Neural cell (in vitro differentiated cells): ENCODE data around the gene SLC25A15. TPM values are rescaled to one million over a fixed set of nuclear protein-coding genes. Genes with fewer than 3 reads are reported as not detected.

ENCODE experiments used
- H2AFZ ChIP-seq: fragments of 200-600, 300-800 bp; sonication (generic), shearing (Covaris generic); 2 replicates; pipeline ENCODE4 v1.6.0; 2014; ENCODE audit warnings: low read depth, mild to moderate bottlenecking, antibody characterized with exemption, low read length, moderate library complexity
- H3F3A ChIP-seq: fragments of 200-600 bp; shearing (Covaris generic); 2 replicates; pipeline ENCODE4 v1.6.1; 2016; ENCODE audit warnings: mild to moderate bottlenecking, moderate library complexity, mixed read lengths, antibody characterized with exemption, low read length; ENCODE audit not compliant: insufficient read depth, poor library complexity, severe bottlenecking
- H3K27ac ChIP-seq: fragments of 200-600, 300-800 bp; sonication (generic), shearing (Covaris generic); 2 replicates; pipeline ENCODE4 v1.5.1; 2014; ENCODE audit warnings: mild to moderate bottlenecking, low read length, moderate library complexity
- H3K27me3 ChIP-seq: fragments of 300-800, 200-600 bp; sonication (generic), shearing (Covaris generic); 2 replicates; pipeline ENCODE4 v1.6.0; 2014; ENCODE audit warnings: mild to moderate bottlenecking, low read depth, low read length, moderate library complexity; ENCODE audit not compliant: insufficient read depth
- H3K36me3 ChIP-seq: fragments of 300-800, 200-600 bp; sonication (generic), shearing (Covaris generic); 2 replicates; pipeline ENCODE4 v1.5.1; 2014; ENCODE audit warnings: mild to moderate bottlenecking, antibody characterized with exemption, low read length, moderate library complexity; ENCODE audit not compliant: insufficient read depth
- H3K4me2 ChIP-seq: fragments of 300-800, 200-600 bp; sonication (generic), shearing (Covaris generic); 2 replicates; pipeline ENCODE4 v1.6.0; 2014; ENCODE audit warnings: mild to moderate bottlenecking, low read length
- H3K4me3 ChIP-seq: fragments of 300-800, 200-600 bp; sonication (generic), shearing (Covaris generic); 2 replicates; pipeline ENCODE4 v1.5.1; 2014; ENCODE audit warnings: mild to moderate bottlenecking, low read length, moderate library complexity
- H3K79me2 ChIP-seq: fragments of 200-600 bp; shearing (Covaris generic); replicated peaks from 2 replicates; pipeline ENCODE4 v1.6.0; 2014; ENCODE audit warnings: mild to moderate bottlenecking, low read length, moderate library complexity; ENCODE audit not compliant: insufficient read depth
- H3K9ac ChIP-seq: fragments of 300-800, 200-600 bp; sonication (generic), shearing (Covaris generic); 2 replicates; pipeline ENCODE4 v1.6.1; 2016; ENCODE audit warnings: mild to moderate bottlenecking, low read length, mixed read lengths
- H3K9me2 ChIP-seq: fragments of 200-600 bp; shearing (Covaris generic); 2 replicates; pipeline ENCODE4 v1.6.1; 2016; ENCODE audit warnings: mild to moderate bottlenecking, low read length, mixed read lengths; ENCODE audit not compliant: insufficient read depth
- H3K9me3 ChIP-seq: fragments of 200-600, 300-800 bp; sonication (generic), shearing (Covaris generic); 2 replicates; pipeline ENCODE4 v1.6.1; 2016; ENCODE audit warnings: mild to moderate bottlenecking, mixed run types, low read length, moderate library complexity, mixed read lengths
- H4K20me1 ChIP-seq: fragments of 200-600 bp; shearing (Covaris generic); 2 replicates; pipeline ENCODE4 v1.6.1; 2016; ENCODE audit warnings: mild to moderate bottlenecking, mixed run types; ENCODE audit not compliant: insufficient read depth
- EP300 ChIP-seq: fragments of 450-650 bp; conservative IDR thresholded peaks from 2 replicates; pipeline ENCODE4 v1.6.1; 2014; ENCODE audit warnings: antibody characterized with exemption, mild to moderate bottlenecking, moderate library complexity; ENCODE audit not compliant: poor library complexity, severe bottlenecking
- EZH2 ChIP-seq: fragments of 200-600, 300-800 bp; shearing (Covaris generic), sonication (generic); IDR thresholded peaks from 2 replicates; pipeline ENCODE4 v1.6.1; 2014; ENCODE audit warnings: antibody characterized with exemption, low read length, borderline replicate concordance, mild to moderate bottlenecking; ENCODE audit not compliant: insufficient read depth, poor library complexity, severe bottlenecking
- POLR2AphosphoS5 ChIP-seq: IDR thresholded peaks from 2 replicates; pipeline ENCODE4 v1.6.1; 2012
- RAD21 ChIP-seq: fragments of 450-650 bp; conservative IDR thresholded peaks from 2 replicates; pipeline ENCODE4 v1.6.1; 2014; ENCODE audit warnings: antibody characterized with exemption, mild to moderate bottlenecking, moderate library complexity
- SMC3 ChIP-seq: fragments of 450-650 bp; conservative IDR thresholded peaks from 2 replicates; pipeline ENCODE4 v1.6.1; 2014; ENCODE audit warnings: antibody characterized with exemption, mild to moderate bottlenecking, moderate library complexity; ENCODE audit not compliant: poor library complexity
- TAF1 ChIP-seq: IDR thresholded peaks from 2 replicates; pipeline ENCODE4 v1.6.1; 2012; ENCODE audit warnings: low read depth
- polyA plus RNA-seq: library from polyadenylated mRNA; depleted of rRNA; stranded (reverse); fragments of >200 nt; gene quantifications from 2 replicates; pipeline ENCODE4 v1.2.3, GENCODE V29; 2014
- TF ChIP-seq, protein P1 (sequence below): fragments of 450-650 bp; IDR thresholded peaks from 2 replicates; pipeline ENCODE4 v1.5.1; 2014; ENCODE audit warnings: antibody characterized with exemption, mild to moderate bottlenecking, moderate library complexity; ENCODE audit not compliant: poor library complexity, severe bottlenecking

Gene SLC25A15
- polyA plus RNA-seq, 1 donor from 2014 or later, result 23.6 TPM

DNA sequence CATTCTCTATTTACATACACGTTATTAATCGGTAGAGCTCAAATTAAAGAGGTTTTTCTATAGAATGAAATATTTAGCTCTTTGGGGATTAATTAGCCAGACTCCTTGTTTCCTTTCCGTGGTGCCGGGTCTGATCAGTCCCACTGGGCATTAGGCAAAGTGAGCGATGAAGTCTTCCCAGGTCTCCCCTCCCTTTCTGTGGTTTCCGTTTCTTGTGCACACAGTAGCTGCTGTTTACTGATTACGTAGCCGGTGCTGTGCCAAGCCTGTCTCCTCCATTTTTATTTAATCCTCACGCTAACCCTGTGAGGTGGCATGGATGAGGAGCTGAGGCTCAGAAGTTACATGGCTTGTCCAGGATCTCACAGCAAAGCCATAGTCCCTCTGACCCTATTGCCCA is 9.0 kb downstream of the SLC25A15 start:
- Histone ChIP-seq H4K20me1 (no peaks in the 10 kb centered on the region), H3K27me3 (no peaks in the 10 kb centered on the region), H3K36me3 (no peaks in the 10 kb centered on the region), H3K27ac (no peak overlapping the region), H3K9ac (no peak overlapping the region), H3K4me2 (no peak overlapping the region), H3K9me3 (no peaks in the 10 kb centered on the region), H2AFZ (no peak overlapping the region), H3K4me3 (no peak overlapping the region), H3F3A (no peaks in the 10 kb centered on the region), H3K9me2 (no peaks in the 10 kb centered on the region), H3K79me2 (no peaks in the 10 kb centered on the region)
- TF ChIP-seq TAF1 (no peak), SMC3 (no peak), POLR2AphosphoS5 (no peak), EP300 (no peak), RAD21 (no peak)

DNA sequence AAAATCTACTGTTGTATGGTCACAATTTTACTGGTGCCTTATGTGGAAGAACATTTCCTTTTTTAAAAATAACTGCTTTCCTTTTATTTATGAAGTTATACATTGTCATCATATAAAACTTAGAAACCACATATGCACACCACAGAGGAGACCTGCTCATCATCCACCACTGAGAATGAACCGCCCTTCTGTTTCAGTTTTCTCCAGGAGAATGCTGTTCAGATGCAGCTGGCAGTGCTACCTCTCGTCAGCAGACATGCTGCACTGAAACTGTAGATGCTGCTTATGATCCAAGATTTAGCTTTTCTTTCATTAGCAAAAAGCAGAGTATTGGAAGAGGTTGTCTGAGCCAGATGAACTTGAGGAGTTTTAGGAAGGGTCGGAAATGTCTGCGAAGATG is 10.1 kb downstream of the SLC25A15 start:
- no peaks in the 10 kb centered on the region for H3K27me3 ChIP-seq
- no peaks in the 10 kb centered on the region for H3K36me3 ChIP-seq
- no peak overlapping the region for H3K4me2 ChIP-seq
- H3F3A ChIP-seq, result no peaks in the 10 kb centered on the region
- H3K9me3 ChIP-seq, result no peaks in the 10 kb centered on the region
- no peaks in the 10 kb centered on the region for H4K20me1 ChIP-seq
- no peak overlapping the region for H3K4me3 ChIP-seq
- no peak overlapping the region for H3K27ac ChIP-seq
- TF ChIP-seq SMC3 (no peak), EZH2 (no peak), POLR2AphosphoS5 (no peak), TAF1 (no peak)
- TF ChIP-seq, protein P1, sequence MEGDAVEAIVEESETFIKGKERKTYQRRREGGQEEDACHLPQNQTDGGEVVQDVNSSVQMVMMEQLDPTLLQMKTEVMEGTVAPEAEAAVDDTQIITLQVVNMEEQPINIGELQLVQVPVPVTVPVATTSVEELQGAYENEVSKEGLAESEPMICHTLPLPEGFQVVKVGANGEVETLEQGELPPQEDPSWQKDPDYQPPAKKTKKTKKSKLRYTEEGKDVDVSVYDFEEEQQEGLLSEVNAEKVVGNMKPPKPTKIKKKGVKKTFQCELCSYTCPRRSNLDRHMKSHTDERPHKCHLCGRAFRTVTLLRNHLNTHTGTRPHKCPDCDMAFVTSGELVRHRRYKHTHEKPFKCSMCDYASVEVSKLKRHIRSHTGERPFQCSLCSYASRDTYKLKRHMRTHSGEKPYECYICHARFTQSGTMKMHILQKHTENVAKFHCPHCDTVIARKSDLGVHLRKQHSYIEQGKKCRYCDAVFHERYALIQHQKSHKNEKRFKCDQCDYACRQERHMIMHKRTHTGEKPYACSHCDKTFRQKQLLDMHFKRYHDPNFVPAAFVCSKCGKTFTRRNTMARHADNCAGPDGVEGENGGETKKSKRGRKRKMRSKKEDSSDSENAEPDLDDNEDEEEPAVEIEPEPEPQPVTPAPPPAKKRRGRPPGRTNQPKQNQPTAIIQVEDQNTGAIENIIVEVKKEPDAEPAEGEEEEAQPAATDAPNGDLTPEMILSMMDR, result no peak
- no peaks in the 10 kb centered on the region for H3K9me2 ChIP-seq
- H3K79me2 ChIP-seq, result no peaks in the 10 kb centered on the region
- no peak overlapping the region for H2AFZ ChIP-seq
- no peak overlapping the region for H3K9ac ChIP-seq

DNA sequence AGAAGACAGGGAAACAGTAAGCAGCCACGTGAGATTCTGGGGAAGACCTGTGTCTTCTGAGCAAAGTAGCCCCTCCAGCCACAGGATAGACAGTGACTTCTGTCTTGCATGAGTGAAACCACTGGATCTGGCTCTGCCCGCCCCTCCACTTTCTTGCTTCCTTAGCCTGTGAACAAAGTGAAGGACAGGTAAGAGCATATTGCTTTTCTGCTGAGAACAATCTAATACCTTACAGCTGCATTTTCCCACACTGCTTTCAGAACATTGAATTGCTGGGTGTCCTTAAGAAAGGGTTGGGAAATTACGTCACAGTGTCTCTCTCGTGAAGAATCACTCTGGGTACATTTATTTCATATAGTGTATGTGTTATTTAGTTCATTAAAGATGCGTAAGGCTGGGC is 11.1 kb downstream of the SLC25A15 start:
- Histone ChIP-seq H4K20me1 (no peaks in the 10 kb centered on the region), H3K27ac (no peak overlapping the region), H3F3A (no peaks in the 10 kb centered on the region), H3K79me2 (no peaks in the 10 kb centered on the region), H3K4me3 (no peak overlapping the region), H3K9me2 (no peaks in the 10 kb centered on the region), H2AFZ (no peak overlapping the region), H3K9me3 (no peaks in the 10 kb centered on the region), H3K9ac (no peak overlapping the region), H3K27me3 (no peaks in the 10 kb centered on the region), H3K4me2 (no peak overlapping the region), H3K36me3 (no peaks in the 10 kb centered on the region)
- TF ChIP-seq POLR2AphosphoS5, result no peak
- no peak for TF ChIP-seq TAF1
